Measurements from ENCODE around the gene SKP1.

SKP1 gene

DNA sequence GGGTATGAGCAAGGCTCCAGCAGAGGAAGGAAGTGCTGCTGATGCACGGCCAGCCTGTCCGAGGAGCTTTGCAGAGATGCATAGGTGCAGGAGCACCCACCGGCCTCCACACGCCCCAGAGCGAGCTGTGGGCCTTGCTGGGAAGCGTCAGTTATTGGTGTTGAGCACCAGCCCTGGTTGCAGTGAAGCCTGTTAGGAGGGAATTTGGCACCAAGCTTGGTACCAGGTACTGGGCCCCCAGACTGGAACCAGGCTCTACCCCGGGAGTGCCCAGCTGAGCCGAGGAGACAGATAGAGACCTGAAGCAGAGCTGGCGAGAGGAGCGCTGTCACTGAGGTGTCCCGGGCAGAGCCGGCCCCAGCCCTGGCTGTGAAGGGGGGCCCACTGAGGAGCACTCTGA, 57.0 kb downstream of the SKP1 start:
- no peak for TF ChIP-seq EZH2phosphoT487 (IDR thresholded peaks at IDR 0.05; ENCODE audit: low read depth)
- TF ChIP-seq, protein P1, sequence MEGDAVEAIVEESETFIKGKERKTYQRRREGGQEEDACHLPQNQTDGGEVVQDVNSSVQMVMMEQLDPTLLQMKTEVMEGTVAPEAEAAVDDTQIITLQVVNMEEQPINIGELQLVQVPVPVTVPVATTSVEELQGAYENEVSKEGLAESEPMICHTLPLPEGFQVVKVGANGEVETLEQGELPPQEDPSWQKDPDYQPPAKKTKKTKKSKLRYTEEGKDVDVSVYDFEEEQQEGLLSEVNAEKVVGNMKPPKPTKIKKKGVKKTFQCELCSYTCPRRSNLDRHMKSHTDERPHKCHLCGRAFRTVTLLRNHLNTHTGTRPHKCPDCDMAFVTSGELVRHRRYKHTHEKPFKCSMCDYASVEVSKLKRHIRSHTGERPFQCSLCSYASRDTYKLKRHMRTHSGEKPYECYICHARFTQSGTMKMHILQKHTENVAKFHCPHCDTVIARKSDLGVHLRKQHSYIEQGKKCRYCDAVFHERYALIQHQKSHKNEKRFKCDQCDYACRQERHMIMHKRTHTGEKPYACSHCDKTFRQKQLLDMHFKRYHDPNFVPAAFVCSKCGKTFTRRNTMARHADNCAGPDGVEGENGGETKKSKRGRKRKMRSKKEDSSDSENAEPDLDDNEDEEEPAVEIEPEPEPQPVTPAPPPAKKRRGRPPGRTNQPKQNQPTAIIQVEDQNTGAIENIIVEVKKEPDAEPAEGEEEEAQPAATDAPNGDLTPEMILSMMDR (IDR thresholded peaks at IDR 0.05; ENCODE audit: low read depth, low read length), result no peak
- H3K79me2 ChIP-seq (ENCODE audit: low read length), result no peaks in the 10 kb centered on the region
- H3K9me3 ChIP-seq (ENCODE audit: insufficient read depth, low read length), result no peaks in the 10 kb centered on the region
- no peaks in the 10 kb centered on the region for H4K20me1 ChIP-seq (ENCODE audit: insufficient read depth, low read length)
- no peak overlapping the region for H3K4me2 ChIP-seq (ENCODE audit: low read length)
- H3K27ac ChIP-seq (ENCODE audit: low read length), result no peak overlapping the region
- H3K4me1 ChIP-seq (ENCODE audit: low read length), result no peaks in the 10 kb centered on the region
- no peak overlapping the region for H3K9ac ChIP-seq (ENCODE audit: low read length)
- H3K4me3 ChIP-seq (ENCODE audit: low read length), result no peak overlapping the region
- H3K27me3 ChIP-seq (ENCODE audit: low read depth, low read length), result peaks cover 10% of the 10 kb centered on the region
- H3K36me3 ChIP-seq (replicated peaks; ENCODE audit: low read depth, low read length), result no peaks in the 10 kb centered on the region
- no peak overlapping the region for H2AFZ ChIP-seq (ENCODE audit: low read depth, low read length)

GRCh38 chr5:134118212-134118835, 58.4 kb downstream of the SKP1 start:
- Histone ChIP-seq H2AFZ (ENCODE audit: low read depth, low read length) (no peak overlapping the region), H3K4me1 (ENCODE audit: low read length) (0 out of 2 replicates have a peak, but pooled peaks cover 3% of the 10 kb centered on the region), H3K27me3 (ENCODE audit: low read depth, low read length) (peaks cover 10% of the 10 kb centered on the region), H3K9me3 (ENCODE audit: insufficient read depth, low read length) (no peaks in the 10 kb centered on the region), H3K36me3 (replicated peaks; ENCODE audit: low read depth, low read length) (no peaks in the 10 kb centered on the region), H3K4me2 (ENCODE audit: low read length) (no peak overlapping the region), H4K20me1 (ENCODE audit: insufficient read depth, low read length) (no peaks in the 10 kb centered on the region), H3K4me3 (ENCODE audit: low read length) (no peak overlapping the region), H3K79me2 (ENCODE audit: low read length) (no peaks in the 10 kb centered on the region), H3K27ac (ENCODE audit: low read length) (no peak overlapping the region), H3K9ac (ENCODE audit: low read length) (no peak overlapping the region)
- TF ChIP-seq EZH2phosphoT487 (IDR thresholded peaks at IDR 0.05; ENCODE audit: low read depth), result no peak
- TF ChIP-seq, protein P1 (IDR thresholded peaks at IDR 0.05; ENCODE audit: low read depth, low read length), result no peak

GRCh38 chr5:134116789-134117761, 59.7 kb downstream of the SKP1 start:
- no peak overlapping the region for H3K27ac ChIP-seq (ENCODE audit: low read length)
- no peaks in the 10 kb centered on the region for H3K79me2 ChIP-seq (ENCODE audit: low read length)
- H3K9ac ChIP-seq (ENCODE audit: low read length), result no peak overlapping the region
- no peak for TF ChIP-seq EZH2phosphoT487 (IDR thresholded peaks at IDR 0.05; ENCODE audit: low read depth)
- TF ChIP-seq, protein P1 (IDR thresholded peaks at IDR 0.05; ENCODE audit: low read depth, low read length), result no peak
- no peak overlapping the region for H3K4me2 ChIP-seq (ENCODE audit: low read length)
- no peak overlapping the region for H2AFZ ChIP-seq (ENCODE audit: low read depth, low read length)
- H3K36me3 ChIP-seq (replicated peaks; ENCODE audit: low read depth, low read length), result no peaks in the 10 kb centered on the region
- H4K20me1 ChIP-seq (ENCODE audit: insufficient read depth, low read length), result no peaks in the 10 kb centered on the region
- no peak overlapping the region for H3K4me3 ChIP-seq (ENCODE audit: low read length)
- no peaks in the 10 kb centered on the region for H3K9me3 ChIP-seq (ENCODE audit: insufficient read depth, low read length)
- H3K27me3 ChIP-seq (ENCODE audit: low read depth, low read length), result peaks cover 15% of the 10 kb centered on the region
- peaks cover 5% of the 10 kb centered on the region for H3K4me1 ChIP-seq (ENCODE audit: low read length)

DNA sequence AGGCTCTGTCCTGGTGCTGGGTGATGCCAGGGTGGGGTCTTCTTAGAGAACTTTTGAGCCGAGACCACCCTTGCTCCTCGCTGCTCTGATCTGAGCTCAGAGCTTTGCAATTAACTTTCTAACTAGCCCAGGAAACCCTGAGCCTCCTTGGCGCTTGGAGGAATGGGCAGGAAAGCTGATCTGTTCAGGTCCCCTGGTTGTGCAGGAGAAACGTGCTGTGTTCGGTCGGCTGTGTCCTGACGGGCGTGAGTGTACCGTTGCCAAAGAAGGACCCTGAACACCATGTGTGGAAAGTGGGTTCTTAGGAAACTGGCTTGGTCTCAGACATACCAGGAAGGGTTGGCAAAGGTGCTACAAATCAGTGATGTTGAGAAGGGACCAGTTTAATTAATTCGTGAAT, 60.5 kb downstream of the SKP1 start:
- TF ChIP-seq EZH2phosphoT487 (IDR thresholded peaks at IDR 0.05; ENCODE audit: low read depth), result no peak
- TF ChIP-seq, protein P1 (IDR thresholded peaks at IDR 0.05; ENCODE audit: low read depth, low read length), result no peak
- Histone ChIP-seq H3K9me3 (ENCODE audit: insufficient read depth, low read length) (no peaks in the 10 kb centered on the region), H3K27ac (ENCODE audit: low read length) (no peak overlapping the region), H3K79me2 (ENCODE audit: low read length) (no peaks in the 10 kb centered on the region), H2AFZ (ENCODE audit: low read depth, low read length) (no peak overlapping the region), H3K36me3 (replicated peaks; ENCODE audit: low read depth, low read length) (no peaks in the 10 kb centered on the region), H3K4me2 (ENCODE audit: low read length) (no peak overlapping the region), H3K4me1 (ENCODE audit: low read length) (peaks cover 13% of the 10 kb centered on the region), H3K4me3 (ENCODE audit: low read length) (no peak overlapping the region), H3K27me3 (ENCODE audit: low read depth, low read length) (peaks cover 15% of the 10 kb centered on the region), H4K20me1 (ENCODE audit: insufficient read depth, low read length) (no peaks in the 10 kb centered on the region), H3K9ac (ENCODE audit: low read length) (no peak overlapping the region)
